GDM1 (cell line): ENCODE results near the gene SYP.
A peak's percentile ranks its signal among the peaks of the same experiment; 100 is the strongest.
"Not testable (repeated sequence)": the region's sequence is repeated elsewhere in the genome, so short reads cannot be mapped to it uniquely, and the experiment has no call there.

ENCODE experiments used
- DNase-seq: peaks from one replicate; lab custom pipeline; 2025; lab: John Stamatoyannopoulos, UW

Gene SYP

GRCh38 chrX:49189606-49190005 lies 10.4 kb downstream of the SYP start:
- no peak for DNase-seq

GRCh38 chrX:49188468-49189076 lies 11.4 kb downstream of the SYP start:
- no peak for DNase-seq

GRCh38 chrX:49187526-49187925 lies 12.5 kb downstream of the SYP start:
- DNase-seq, result no peak

GRCh38 chrX:49187028-49187394 lies 13.0 kb downstream of the SYP start:
- no peak for DNase-seq

GRCh38 chrX:49186125-49187027 lies 13.6 kb downstream of the SYP start, which contains the start of gene PRICKLE3:
PRICKLE3 (minus strand) TSS chrX:49186373; CDS start chrX:49186297, 76 bp downstream.
- peak; percentile 66 for DNase-seq

- no peak for DNase-seq
Observed at GRCh38 chrX:49184294-49185281, 15.4 kb downstream of the SYP start.

GRCh38 chrX:49183701-49184281 lies 16.2 kb downstream of the SYP start:
- DNase-seq, result no peak

GRCh38 chrX:49179358-49179757 lies 20.6 kb downstream of the SYP start:
- DNase-seq, result no peak

GRCh38 chrX:49178537-49178936 lies 21.5 kb downstream of the SYP start:
- no peak for DNase-seq

- no peak for DNase-seq
Observed at GRCh38 chrX:49177873-49178480, 22.0 kb downstream of the SYP start.

- peak; percentile 56 for DNase-seq
Observed at GRCh38 chrX:49177338-49177833, 22.6 kb downstream of the SYP start.

- no peak for DNase-seq
Observed at GRCh38 chrX:49176421-49177326, 23.3 kb downstream of the SYP start.

- DNase-seq, result no peak
Observed at GRCh38 chrX:49175435-49176274, 24.3 kb downstream of the SYP start.

GRCh38 chrX:49174723-49175122 lies 25.3 kb downstream of the SYP start:
- DNase-seq, result no peak

GRCh38 chrX:49173544-49173943 lies 26.4 kb downstream of the SYP start:
- not testable (repeated sequence) for DNase-seq

GRCh38 chrX:49172280-49172780 lies 27.7 kb downstream of the SYP start:
- peak; percentile 58 for DNase-seq

- no peak for DNase-seq
Observed at GRCh38 chrX:49171752-49172279, 28.2 kb downstream of the SYP start, which contains the start of gene PLP2. PLP2 (plus strand) TSS chrX:49171898; CDS start chrX:49172001, 103 bp downstream.

GRCh38 chrX:49167740-49168108 lies 32.3 kb downstream of the SYP start:
- DNase-seq, result no peak
